GM23338 (cell line): ENCODE data around the gene SLC12A5. TPM values are rescaled to one million over a fixed set of nuclear protein-coding genes. Genes with fewer than 3 reads are reported as not detected.

Experiments
- ATAC-seq: fragments of 200-7000 bp; cut with Tn5 transposase; 3 replicates; pipeline ENCODE4 v1.9.1; 2020
- DNase-seq: peaks from one replicate; pipeline ENCODE4 v3.0.0-alpha.2; 2015; ENCODE audit warnings: low spot score
- H2AFZ ChIP-seq: fragments of 200-600 bp; sonication (generic); 2 replicates; pipeline ENCODE4 v1.8.0; 2016; ENCODE audit warnings: antibody characterized with exemption, mild to moderate bottlenecking, moderate library complexity
- H3F3A ChIP-seq: fragments of 200-600 bp; sonication (generic); replicated peaks from 2 replicates; pipeline ENCODE4 v1.8.0; 2017; ENCODE audit warnings: antibody characterized with exemption, mixed run types, low read depth
- H3K27ac ChIP-seq: fragments of 200-600 bp; sonication (generic); 2 replicates; pipeline ENCODE4 v1.6.1; 2016; ENCODE audit warnings: low read depth
- H3K27me3 ChIP-seq: fragments of 200-600 bp; sonication (generic); 2 replicates; pipeline ENCODE4 v1.8.0; 2016; ENCODE audit warnings: mild to moderate bottlenecking, mixed run types, moderate library complexity; ENCODE audit not compliant: insufficient read depth
- H3K36me3 ChIP-seq: fragments of 200-600 bp; sonication (generic); 2 replicates; pipeline ENCODE4 v1.8.0; 2016; ENCODE audit warnings: mild to moderate bottlenecking; ENCODE audit not compliant: insufficient read depth
- H3K4me1 ChIP-seq: fragments of 200-600 bp; sonication (generic); 2 replicates; pipeline ENCODE4 v1.8.0; 2016; ENCODE audit warnings: mild to moderate bottlenecking, moderate library complexity; ENCODE audit not compliant: insufficient read depth
- H3K4me2 ChIP-seq: fragments of 200-600 bp; sonication (generic); 2 replicates; pipeline ENCODE4 v1.7.1; 2017; ENCODE audit warnings: mixed run types
- H3K4me3 ChIP-seq: fragments of 200-600 bp; sonication (generic); 2 replicates; pipeline ENCODE4 v1.6.1; 2016; ENCODE audit warnings: mixed run types
- H3K79me2 ChIP-seq: fragments of 200-600 bp; sonication (generic); replicated peaks from 2 replicates; pipeline ENCODE4 v1.8.0; 2017; ENCODE audit warnings: mild to moderate bottlenecking; ENCODE audit not compliant: insufficient read depth
- H3K9me2 ChIP-seq: fragments of 200-600 bp; sonication (generic); 2 replicates; pipeline ENCODE4 v1.8.0; 2017; ENCODE audit not compliant: insufficient read depth
- H4K20me1 ChIP-seq: fragments of 200-600 bp; sonication (generic); replicated peaks from 2 replicates; pipeline ENCODE4 v1.8.0; 2017; ENCODE audit warnings: mild to moderate bottlenecking; ENCODE audit not compliant: insufficient read depth
- H3K27ac Mint-ChIP-seq: 2 replicates; pipeline ENCODE4 v1.8.0; 2020; ENCODE audit warnings: inconsistent platforms, mild to moderate bottlenecking, moderate library complexity, mixed read lengths
- H3K27me3 Mint-ChIP-seq: 3 replicates; pipeline ENCODE4 v1.8.0; 2022; ENCODE audit warnings: low read depth, mild to moderate bottlenecking, moderate library complexity, mixed read lengths, inconsistent platforms; ENCODE audit not compliant: insufficient read depth, poor library complexity
- H3K36me3 Mint-ChIP-seq: 3 replicates; pipeline ENCODE4 v1.8.0; 2021; ENCODE audit warnings: low read depth, mild to moderate bottlenecking, inconsistent platforms, moderate library complexity, mixed read lengths
- H3K4me1 Mint-ChIP-seq: 3 replicates; pipeline ENCODE4 v1.8.0; 2020; ENCODE audit warnings: mild to moderate bottlenecking, inconsistent platforms, mixed read lengths
- H3K4me3 Mint-ChIP-seq: 3 replicates; pipeline ENCODE4 v1.8.0; 2021; ENCODE audit warnings: moderate library complexity, mild to moderate bottlenecking, inconsistent platforms, mixed read lengths
- H3K9me3 Mint-ChIP-seq: 3 replicates; pipeline ENCODE4 v1.8.0; 2020; ENCODE audit warnings: moderate library complexity, mild to moderate bottlenecking, inconsistent platforms, mixed read lengths
- CREB1 ChIP-seq: fragments of 250-450 bp; sonication (Bioruptor Pico); IDR thresholded peaks from 2 replicates; pipeline ENCODE4 v1.5.0; 2020; ENCODE audit warnings: low read depth, mild to moderate bottlenecking, moderate library complexity
- EZH2 ChIP-seq: fragments of 200-600 bp; sonication (generic); IDR thresholded peaks from one replicate; pipeline ENCODE4 v1.8.0; 2017; ENCODE audit warnings: antibody characterized with exemption, mild to moderate bottlenecking, low read depth; ENCODE audit not compliant: unreplicated experiment
- JUNB ChIP-seq: IDR thresholded peaks from one replicate; pipeline ENCODE4 v1.6.1; 2016; ENCODE audit warnings: antibody characterized with exemption; ENCODE audit not compliant: unreplicated experiment
- NANOG ChIP-seq: IDR thresholded peaks from 2 replicates; pipeline ENCODE4 v1.6.1; 2016; ENCODE audit warnings: antibody characterized with exemption, borderline replicate concordance
- POLR2AphosphoS5 ChIP-seq: IDR thresholded peaks from 2 replicates; pipeline ENCODE4 v1.6.1; 2016; ENCODE audit warnings: antibody characterized with exemption, low read depth
- REST ChIP-seq: IDR thresholded peaks from one replicate; pipeline ENCODE4 v1.6.1; 2018; ENCODE audit warnings: antibody characterized with exemption; ENCODE audit not compliant: unreplicated experiment
- STAT1 ChIP-seq: IDR thresholded peaks from one replicate; pipeline ENCODE4 v1.6.1; 2016; ENCODE audit warnings: antibody characterized with exemption; ENCODE audit not compliant: unreplicated experiment
- ZNF114 ChIP-seq: fragments of 250-450 bp; sonication (Bioruptor Pico); IDR thresholded peaks from 2 replicates; pipeline ENCODE4 v1.5.0; 2020; ENCODE audit warnings: mild to moderate bottlenecking, moderate library complexity
- polyA plus RNA-seq: library from polyadenylated mRNA; unstranded; fragments of >200 nt; fragmentation: Nextera tagmentation; extraction: Ambion mirVana; gene quantifications from 2 replicates; pipeline ENCODE4 v1.2.1, GENCODE V29; 2016
- total RNA-seq: library from RNA; depleted of rRNA; stranded (reverse); fragments of >200 nt; shearing (Covaris generic); gene quantifications from 2 replicates; pipeline ENCODE4 v1.2.3, GENCODE V29; 2014
- TF ChIP-seq, protein P1 (sequence below): IDR thresholded peaks from 2 replicates; pipeline ENCODE4 v1.6.1; 2016; ENCODE audit warnings: antibody characterized with exemption
- TF ChIP-seq, protein P2 (sequence below), 2 experiments: fragments of 200-600 bp in 1 of 2; sonication (generic) in 1 of 2; conservative IDR thresholded peaks; 2 replicates each; pipeline versions ENCODE4 v1.5.1 to v1.6.1; 2016 to 2017; ENCODE audit warnings: antibody characterized with exemption in 2 of 2, low read depth in 2 of 2, mild to moderate bottlenecking in 2 of 2, moderate library complexity in 1 of 2

SLC12A5 gene
- total and polyA plus RNA-seq, 2 experiments from 2014 or later, result 3.5 to 8.4 TPM

- TF ChIP-seq NANOG, result no peak
- TF ChIP-seq STAT1, result no peak
- TF ChIP-seq CREB1 (CRISPR knock-in tag), result no peak
- TF ChIP-seq, protein P1, sequence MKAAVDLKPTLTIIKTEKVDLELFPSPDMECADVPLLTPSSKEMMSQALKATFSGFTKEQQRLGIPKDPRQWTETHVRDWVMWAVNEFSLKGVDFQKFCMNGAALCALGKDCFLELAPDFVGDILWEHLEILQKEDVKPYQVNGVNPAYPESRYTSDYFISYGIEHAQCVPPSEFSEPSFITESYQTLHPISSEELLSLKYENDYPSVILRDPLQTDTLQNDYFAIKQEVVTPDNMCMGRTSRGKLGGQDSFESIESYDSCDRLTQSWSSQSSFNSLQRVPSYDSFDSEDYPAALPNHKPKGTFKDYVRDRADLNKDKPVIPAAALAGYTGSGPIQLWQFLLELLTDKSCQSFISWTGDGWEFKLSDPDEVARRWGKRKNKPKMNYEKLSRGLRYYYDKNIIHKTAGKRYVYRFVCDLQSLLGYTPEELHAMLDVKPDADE, result no peak
These were observed 42.6 kb downstream of the SLC12A5 start (continued) for GRCh38 chr20:46071573-46071972.

- peaks cover 11% of the 10 kb centered on the region for H4K20me1 ChIP-seq
- H3K4me2 ChIP-seq, result no peak overlapping the region
- peaks cover 5% of the 10 kb centered on the region; the same call in 1 of the 2 replicates for H3F3A ChIP-seq
- H3K4me1 ChIP-seq, result peaks cover 39% of the 10 kb centered on the region
- peaks cover 16% of the 10 kb centered on the region for H3K4me1 Mint-ChIP-seq
- no peak overlapping the region for H2AFZ ChIP-seq
- H3K36me3 Mint-ChIP-seq, result peaks cover 17% of the 10 kb centered on the region; the same call in 2 of the 3 replicates
- H3K79me2 ChIP-seq, result peaks cover 13% of the 10 kb centered on the region
- H3K27me3 ChIP-seq, result no peaks in the 10 kb centered on the region
- no peaks in the 10 kb centered on the region for H3K9me2 ChIP-seq
- no peak overlapping the region for H3K4me3 Mint-ChIP-seq
- TF ChIP-seq CREB1 (CRISPR knock-in tag), result no peak
- no peak for TF ChIP-seq ZNF114 (CRISPR knock-in tag)
- no peak for TF ChIP-seq STAT1
- TF ChIP-seq NANOG, result no peak
- TF ChIP-seq POLR2AphosphoS5, result no peak
- no peak for TF ChIP-seq JUNB
- no peak for TF ChIP-seq REST
- TF ChIP-seq, protein P2, sequence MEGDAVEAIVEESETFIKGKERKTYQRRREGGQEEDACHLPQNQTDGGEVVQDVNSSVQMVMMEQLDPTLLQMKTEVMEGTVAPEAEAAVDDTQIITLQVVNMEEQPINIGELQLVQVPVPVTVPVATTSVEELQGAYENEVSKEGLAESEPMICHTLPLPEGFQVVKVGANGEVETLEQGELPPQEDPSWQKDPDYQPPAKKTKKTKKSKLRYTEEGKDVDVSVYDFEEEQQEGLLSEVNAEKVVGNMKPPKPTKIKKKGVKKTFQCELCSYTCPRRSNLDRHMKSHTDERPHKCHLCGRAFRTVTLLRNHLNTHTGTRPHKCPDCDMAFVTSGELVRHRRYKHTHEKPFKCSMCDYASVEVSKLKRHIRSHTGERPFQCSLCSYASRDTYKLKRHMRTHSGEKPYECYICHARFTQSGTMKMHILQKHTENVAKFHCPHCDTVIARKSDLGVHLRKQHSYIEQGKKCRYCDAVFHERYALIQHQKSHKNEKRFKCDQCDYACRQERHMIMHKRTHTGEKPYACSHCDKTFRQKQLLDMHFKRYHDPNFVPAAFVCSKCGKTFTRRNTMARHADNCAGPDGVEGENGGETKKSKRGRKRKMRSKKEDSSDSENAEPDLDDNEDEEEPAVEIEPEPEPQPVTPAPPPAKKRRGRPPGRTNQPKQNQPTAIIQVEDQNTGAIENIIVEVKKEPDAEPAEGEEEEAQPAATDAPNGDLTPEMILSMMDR (conservative IDR thresholded peaks at IDR 0.05; ENCODE audit: low read depth in 2 of 2), result no peak
- no peak for TF ChIP-seq EZH2
- no peak overlapping the region for H3K27ac ChIP-seq
- no peaks in the 10 kb centered on the region for H3K9me3 Mint-ChIP-seq
- no peak overlapping the region for H3K4me3 ChIP-seq
- ATAC-seq (no peak), DNase-seq (no peak)
- 0 out of 2 replicates have a peak, but pooled peaks cover 7% of the 10 kb centered on the region for H3K36me3 ChIP-seq
- H3K27me3 Mint-ChIP-seq, result no peaks in the 10 kb centered on the region
- H3K27ac Mint-ChIP-seq, result no peak overlapping the region
These were observed 44.0 kb downstream of the SLC12A5 start for GRCh38 chr20:46073024-46073423.
